Measurements from ENCODE around the gene SPI1. TPM values are rescaled to one million over a fixed set of nuclear protein-coding genes. Genes with fewer than 3 reads are reported as not detected.

SPI1 gene
- total RNA-seq (100 to 1,000 TPM in 1 of 5 experiments, 10 to 100 TPM in 1, 1 to 10 TPM in 2, not detected in 1; 5.0 to 247 (median 17.8) TPM), polyA plus RNA-seq (under 1 TPM in 1 of 2 donors, not detected in 1; 0.27 TPM), total RNA-seq (not detected)

DNA sequence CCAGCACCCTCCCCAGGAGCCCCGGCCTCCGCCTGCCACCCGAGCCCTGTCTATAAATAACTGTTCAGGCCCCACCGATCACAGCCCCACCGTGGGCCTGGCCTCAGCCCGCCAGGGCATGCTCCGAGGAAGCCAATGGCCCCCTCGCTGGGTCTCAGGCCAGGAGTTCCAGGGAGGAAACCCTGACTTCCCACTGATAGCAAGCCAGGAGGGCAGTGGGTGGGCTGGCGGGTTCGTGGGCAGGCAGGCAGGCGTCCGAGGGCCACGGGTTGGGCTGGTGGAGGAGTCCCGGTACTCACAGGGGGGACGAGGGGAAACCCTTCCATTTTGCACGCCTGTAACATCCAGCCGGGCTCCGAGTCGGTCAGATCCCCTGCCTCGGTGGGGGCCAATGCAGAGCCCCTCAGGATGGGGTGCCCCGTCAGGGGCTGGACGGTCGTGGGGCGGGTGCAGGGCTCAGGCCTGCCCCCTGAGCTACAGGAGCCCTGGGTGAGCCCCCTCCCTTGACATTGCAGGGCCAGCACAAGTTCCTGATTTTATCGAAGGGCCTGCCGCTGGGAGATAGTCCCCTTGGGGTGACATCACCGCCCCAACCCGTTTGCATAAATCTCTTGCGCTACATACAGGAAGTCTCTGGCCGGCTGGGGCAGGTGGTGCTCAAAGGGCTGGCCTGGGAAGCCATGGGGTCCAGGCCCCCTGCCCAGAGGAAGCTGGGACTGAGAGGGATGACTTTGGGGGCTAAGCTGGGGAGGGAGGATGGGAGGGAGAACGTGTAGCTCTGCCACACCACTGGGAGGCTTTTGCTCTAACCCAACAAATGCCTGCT, at the start of gene SPI1:
SPI1 (minus strand) TSS at position 538 of the 826 bp plus-strand sequence; CDS start at position 344, 194 bp downstream.
- CTCF ChIA-PET, result interaction anchor here (0.6 to 1.5 kb wide), 4 partner anchors 11 to 38 kb away, joined by 3 to 4 read pairs (median 3); no protein-coding TSS in a partner anchor
- Mint-ChIP-seq H3K4me1 (peaks cover 0 to 23% (median 4%) of the 10 kb centered on the region in 7 donors), H3K27me3 (no peaks in the 10 kb centered on the region), H3K36me3 (no peaks in the 10 kb centered on the region), H3K9me3 (no peaks in the 10 kb centered on the region), H3K27ac (peak within 1 kb of the TSS in 3 of 9 donors; percentile 31 to 63 (median 34)), H3K4me3 (peak within 1 kb of the TSS in 1 of 10 donors; percentile 27)
- no peak for DNase-seq
- Histone ChIP-seq H3K9me3 (ENCODE audit: control insufficient read depth in 2 of 3, low read length in 3 of 3) (no peaks in the 10 kb centered on the region), H3K36me3 (ENCODE audit: control insufficient read depth in 2 of 3, insufficient read depth in 3 of 3, low read length in 3 of 3) (no peaks in the 10 kb centered on the region), H3K27me3 (ENCODE audit: control insufficient read depth in 2 of 2, insufficient read depth in 2 of 2, low read length in 2 of 2) (no peaks in the 10 kb centered on the region), H3K27ac (ENCODE audit: low read depth, low read length) (no peak within 1 kb of the TSS), H3K4me3 (ENCODE audit: low read length) (no peak within 1 kb of the TSS), H3K4me1 (ENCODE audit: control insufficient read depth in 2 of 2, insufficient read depth in 2 of 2, low read length in 2 of 2) (peaks cover 0 to 3% of the 10 kb centered on the region in 2 donors)
- intact Hi-C loops (cut with micrococcal nuclease), result no loop called here
- ATAC-seq, result peak; percentile 77
- POLR2A ChIA-PET, result interaction anchor here (0.6 to 2.9 kb wide), 8 partner anchors 10 to 1263 kb away, joined by 3 to 7 read pairs (median 3); no protein-coding TSS in a partner anchor

DNA sequence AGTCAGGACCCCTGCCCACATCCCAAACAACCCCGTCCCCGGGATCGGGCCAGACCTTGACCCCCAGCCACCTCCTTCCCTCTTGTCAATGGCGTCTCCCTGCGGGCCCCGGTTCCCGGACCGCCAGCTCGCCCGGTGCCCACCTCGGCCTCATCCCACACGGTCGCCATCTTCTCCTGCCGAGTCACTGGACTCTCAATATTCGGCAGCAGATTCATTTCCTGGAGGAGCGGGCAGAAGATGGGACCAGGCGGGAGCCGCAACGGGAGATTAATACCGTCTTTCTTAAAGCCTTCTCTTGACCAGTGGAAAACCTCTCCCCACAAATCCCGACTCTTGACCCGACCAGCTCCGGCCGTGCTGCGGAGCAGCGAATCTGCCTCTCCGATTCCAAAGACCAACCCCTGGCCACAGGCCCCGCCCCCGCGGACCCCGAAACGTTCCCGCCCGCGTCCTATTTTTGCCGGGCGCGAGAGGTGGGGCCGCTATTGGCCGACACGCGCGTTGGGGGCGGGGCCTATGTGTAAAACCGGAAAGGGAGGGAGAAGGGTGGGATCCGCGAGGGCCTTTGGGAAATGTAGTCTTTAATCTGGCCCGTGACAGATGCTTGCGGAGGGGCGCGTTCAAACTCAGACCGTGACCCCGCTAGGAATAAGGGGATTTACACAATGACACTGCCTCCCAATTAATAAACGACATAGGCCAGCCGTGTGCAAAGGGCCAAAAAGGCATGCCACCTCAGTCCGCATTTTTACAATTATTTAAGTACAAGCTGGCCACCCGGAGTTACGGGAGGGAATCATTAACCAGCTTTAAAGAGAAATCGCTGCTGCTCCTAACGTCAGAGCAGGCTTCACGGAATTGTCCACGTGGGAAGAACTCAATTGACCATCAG, 48.0 kb upstream of the SPI1 start, which contains the start of gene PSMC3:
PSMC3 (minus strand) TSS at position 378 of the 895 bp plus-strand sequence; CDS start at position 218, 160 bp downstream.
- intact Hi-C loops (cut with micrococcal nuclease), result loop anchor here (1.0 to 5.0 kb wide), 18 partner anchors 18 to 809 kb away; partner anchors contain the start of genes CELF1 (in 2 of the 2), FNBP4 (in 2 of the 2), MTCH2 (in 2 of the 2) and SLC39A13 (in 2 of the 2)
- Histone ChIP-seq H3K9me3 (ENCODE audit: control insufficient read depth in 2 of 3, low read length in 3 of 3) (no peaks in the 10 kb centered on the region), H3K36me3 (ENCODE audit: control insufficient read depth in 2 of 3, insufficient read depth in 3 of 3, low read length in 3 of 3) (peaks cover 0 to 43% (median 0%) of the 10 kb centered on the region in 3 experiments), H3K27me3 (ENCODE audit: control insufficient read depth in 2 of 2, insufficient read depth in 2 of 2, low read length in 2 of 2) (no peaks in the 10 kb centered on the region), H3K27ac (ENCODE audit: low read depth, low read length) (peak within 1 kb of the TSS; percentile 96), H3K4me3 (ENCODE audit: low read length) (peak within 1 kb of the TSS; percentile 95), H3K4me1 (ENCODE audit: control insufficient read depth in 2 of 2, insufficient read depth in 2 of 2, low read length in 2 of 2) (peaks cover 9 to 10% of the 10 kb centered on the region in 2 donors)
- Mint-ChIP-seq H3K27me3 (no peaks in the 10 kb centered on the region), H3K27ac (peak within 1 kb of the TSS; percentile 93 to 99 (median 97)), H3K36me3 (peaks cover 5 to 18% (median 10%) of the 10 kb centered on the region in 5 donors), H3K9me3 (no peaks in the 10 kb centered on the region), H3K4me1 (peaks cover 16 to 32% (median 27%) of the 10 kb centered on the region in 7 donors), H3K4me3 (peak within 1 kb of the TSS; percentile 91 to 99 (median 98))
- ChIA-PET POLR2A (interaction anchor here (0.5 to 2.0 kb wide), 11 partner anchors 9 to 192 kb away, joined by 3 to 7 read pairs (median 4); partner anchors contain the start of genes ACP2 and MADD), CTCF (interaction anchor here (0.7 to 1.4 kb wide), 4 partner anchors 14 to 538 kb away, joined by 3 to 5 read pairs (median 4); no protein-coding TSS in a partner anchor)
- peak; percentile 92 to 99 (median 95) for DNase-seq
- ATAC-seq, result peak; percentile 98

GRCh38 chr11:47425611-47426010, 47.3 kb upstream of the SPI1 start:
- Histone ChIP-seq H3K4me3 (ENCODE audit: low read length) (peak overlapping the region; percentile 95), H3K36me3 (ENCODE audit: control insufficient read depth in 2 of 3, insufficient read depth in 3 of 3, low read length in 3 of 3) (peaks cover 0 to 50% (median 0%) of the 10 kb centered on the region in 3 experiments), H3K27me3 (ENCODE audit: control insufficient read depth in 2 of 2, insufficient read depth in 2 of 2, low read length in 2 of 2) (no peaks in the 10 kb centered on the region), H3K27ac (ENCODE audit: low read depth, low read length) (peak overlapping the region; percentile 96), H3K9me3 (ENCODE audit: control insufficient read depth in 2 of 3, low read length in 3 of 3) (no peaks in the 10 kb centered on the region), H3K4me1 (ENCODE audit: control insufficient read depth in 2 of 2, insufficient read depth in 2 of 2, low read length in 2 of 2) (peaks cover 9 to 10% of the 10 kb centered on the region in 2 donors)
- CTCF ChIA-PET, result interaction anchor here (0.8 to 1.4 kb wide), 3 partner anchors 13 to 52 kb away, joined by 3 to 5 read pairs (median 4); no protein-coding TSS in a partner anchor
- Mint-ChIP-seq H3K4me1 (peaks cover 16 to 34% (median 27%) of the 10 kb centered on the region in 7 donors), H3K9me3 (no peaks in the 10 kb centered on the region), H3K27ac (peak overlapping the region; percentile 83 to 99 (median 97)), H3K27me3 (no peaks in the 10 kb centered on the region), H3K36me3 (peaks cover 5 to 20% (median 10%) of the 10 kb centered on the region in 5 donors), H3K4me3 (peak overlapping the region; percentile 91 to 99 (median 98))
- POLR2A ChIA-PET, result interaction anchor here (0.6 to 2.0 kb wide), 10 partner anchors 8 to 178 kb away, joined by 3 to 7 read pairs (median 4); partner anchors contain the start of genes ACP2 and MADD
- ATAC-seq, result no peak
- DNase-seq, result no peak
- intact Hi-C loops (cut with micrococcal nuclease), result loop anchor here (1.0 to 5.0 kb wide), 18 partner anchors 17 to 808 kb away; partner anchors contain the start of genes CELF1 (in 2 of the 2), FNBP4 (in 2 of the 2), MTCH2 (in 2 of the 2) and SLC39A13 (in 2 of the 2)

- H3K9me3 ChIP-seq (ENCODE audit: control insufficient read depth in 2 of 3, low read length in 3 of 3), result no peaks in the 10 kb centered on the region
- H3K4me1 ChIP-seq (ENCODE audit: control insufficient read depth in 2 of 2, insufficient read depth in 2 of 2, low read length in 2 of 2), result no peaks in the 10 kb centered on the region
- H3K27ac ChIP-seq (ENCODE audit: low read depth, low read length), result no peak overlapping the region
- H3K4me1 Mint-ChIP-seq, result peaks cover 0 to 5% (median 3%) of the 10 kb centered on the region in 7 donors
- no peaks in the 10 kb centered on the region for H3K27me3 ChIP-seq (ENCODE audit: control insufficient read depth in 2 of 2, insufficient read depth in 2 of 2, low read length in 2 of 2)
- DNase-seq (no peak), ATAC-seq (no peak)
- CTCF ChIA-PET, result no interaction called here
- peaks cover 0 to 27% (median 11%) of the 10 kb centered on the region in 5 donors for H3K36me3 Mint-ChIP-seq
- H3K9me3 Mint-ChIP-seq, result no peaks in the 10 kb centered on the region
- POLR2A ChIA-PET, result interaction anchor here (1.0 kb wide), 1 partner anchor 15 kb away, joined by 3 read pairs; no protein-coding TSS in a partner anchor
- peaks cover 0 to 96% (median 0%) of the 10 kb centered on the region in 3 experiments for H3K36me3 ChIP-seq (ENCODE audit: control insufficient read depth in 2 of 3, insufficient read depth in 3 of 3, low read length in 3 of 3)
- no peak overlapping the region for H3K4me3 Mint-ChIP-seq
- no peaks in the 10 kb centered on the region for H3K27me3 Mint-ChIP-seq
- intact Hi-C loops (cut with micrococcal nuclease), result no loop called here
- no peak overlapping the region for H3K4me3 ChIP-seq (ENCODE audit: low read length)
- peak overlapping the region in 2 of 9 donors; percentile 51 to 54 for H3K27ac Mint-ChIP-seq
Observed at GRCh38 chr11:47418454-47419259, 40.3 kb upstream of the SPI1 start.

GRCh38 chr11:47417712-47418111, 39.4 kb upstream of the SPI1 start:
- no peak for DNase-seq
- intact Hi-C loops (cut with micrococcal nuclease), result no loop called here
- no peaks in the 10 kb centered on the region for H3K9me3 Mint-ChIP-seq
- Histone ChIP-seq H3K36me3 (ENCODE audit: control insufficient read depth in 2 of 3, insufficient read depth in 3 of 3, low read length in 3 of 3) (peaks cover 0 to 92% (median 0%) of the 10 kb centered on the region in 3 experiments), H3K4me3 (ENCODE audit: low read length) (no peak overlapping the region), H3K27ac (ENCODE audit: low read depth, low read length) (no peak overlapping the region), H3K27me3 (ENCODE audit: control insufficient read depth in 2 of 2, insufficient read depth in 2 of 2, low read length in 2 of 2) (no peaks in the 10 kb centered on the region), H3K4me1 (ENCODE audit: control insufficient read depth in 2 of 2, insufficient read depth in 2 of 2, low read length in 2 of 2) (no peaks in the 10 kb centered on the region), H3K9me3 (ENCODE audit: control insufficient read depth in 2 of 3, low read length in 3 of 3) (no peaks in the 10 kb centered on the region)
- no peak overlapping the region for H3K4me3 Mint-ChIP-seq
- peaks cover 0 to 26% (median 11%) of the 10 kb centered on the region in 5 donors for H3K36me3 Mint-ChIP-seq
- POLR2A ChIA-PET, result interaction anchor here (0.9 to 1.0 kb wide), 2 partner anchors 8 to 14 kb away, joined by 3 to 5 read pairs; partner anchors contain the start of gene PSMC3
- CTCF ChIA-PET, result interaction anchor here (1.5 kb wide), 1 partner anchor 44 kb away, joined by 5 read pairs; no protein-coding TSS in a partner anchor
- H3K4me1 Mint-ChIP-seq, result peaks cover 0 to 5% (median 3%) of the 10 kb centered on the region in 7 donors
- no peaks in the 10 kb centered on the region for H3K27me3 Mint-ChIP-seq
- ATAC-seq, result no peak
- peak overlapping the region in 3 of 9 donors; percentile 21 to 50 (median 43) for H3K27ac Mint-ChIP-seq
